AG04449 (cell line): ENCODE data around the gene LMNA.
A peak's percentile ranks its signal among the peaks of the same experiment; 100 is the strongest.

Experiments
- CTCF ChIA-PET: fragments of 350-600 bp; formaldehyde crosslinking; extraction: SDS; loops from one replicate; lab custom pipeline; 2021; ENCODE audit warnings: antibody characterized with exemption; lab: Yijun Ruan, JAX
- POLR2A ChIA-PET: fragments of 400-600, 350-600 bp; formaldehyde crosslinking; extraction: SDS; loops from one replicate; lab custom pipeline; 2020; ENCODE audit warnings: antibody characterized with exemption, inconsistent platforms; lab: Yijun Ruan, JAX
- DNase-seq: peaks from one replicate; pipeline ENCODE4 v3.0.0-alpha.2; 2010; ENCODE audit warnings: low read depth, low spot score
- H3K4me3 ChIP-seq: 2 replicates; pipeline ENCODE4 v1.5.1; 2011; ENCODE audit warnings: low read depth, mild to moderate bottlenecking, control low read depth, low read length
- TF ChIP-seq, protein P1 (sequence below): IDR thresholded peaks from one replicate; pipeline ENCODE4 v1.5.1; 2011; ENCODE audit warnings: mild to moderate bottlenecking, moderate library complexity, low read length, control low read depth, inconsistent platforms; ENCODE audit not compliant: insufficient read depth; ENCODE audit errors: missing control alignments

LMNA gene

DNA sequence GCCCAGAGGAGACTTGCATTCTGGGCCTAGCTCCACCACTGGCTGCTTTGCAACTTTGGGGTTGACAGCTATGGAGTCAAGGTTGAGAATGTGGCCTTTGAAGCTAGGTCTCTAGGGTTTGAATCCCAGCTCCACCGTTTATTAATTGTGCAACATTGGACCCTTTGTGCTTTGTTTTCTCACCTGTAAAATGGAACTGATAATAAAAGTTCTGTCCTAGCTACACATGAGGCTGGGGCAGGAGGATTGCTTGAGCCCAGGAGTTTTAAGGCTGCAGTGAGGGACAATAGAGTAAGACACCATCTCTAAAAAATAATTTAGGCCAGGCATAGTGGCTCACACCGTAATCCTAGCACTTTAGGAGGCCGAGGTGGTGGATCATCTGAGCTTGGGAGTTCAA lies 15.2 kb upstream of the LMNA start:
- POLR2A ChIA-PET: interaction anchor here (0.6 to 4.6 kb wide), 3 partner anchors 29 to 218 kb away, joined by 3 to 47 read pairs (median 3); no protein-coding TSS in a partner anchor

DNA sequence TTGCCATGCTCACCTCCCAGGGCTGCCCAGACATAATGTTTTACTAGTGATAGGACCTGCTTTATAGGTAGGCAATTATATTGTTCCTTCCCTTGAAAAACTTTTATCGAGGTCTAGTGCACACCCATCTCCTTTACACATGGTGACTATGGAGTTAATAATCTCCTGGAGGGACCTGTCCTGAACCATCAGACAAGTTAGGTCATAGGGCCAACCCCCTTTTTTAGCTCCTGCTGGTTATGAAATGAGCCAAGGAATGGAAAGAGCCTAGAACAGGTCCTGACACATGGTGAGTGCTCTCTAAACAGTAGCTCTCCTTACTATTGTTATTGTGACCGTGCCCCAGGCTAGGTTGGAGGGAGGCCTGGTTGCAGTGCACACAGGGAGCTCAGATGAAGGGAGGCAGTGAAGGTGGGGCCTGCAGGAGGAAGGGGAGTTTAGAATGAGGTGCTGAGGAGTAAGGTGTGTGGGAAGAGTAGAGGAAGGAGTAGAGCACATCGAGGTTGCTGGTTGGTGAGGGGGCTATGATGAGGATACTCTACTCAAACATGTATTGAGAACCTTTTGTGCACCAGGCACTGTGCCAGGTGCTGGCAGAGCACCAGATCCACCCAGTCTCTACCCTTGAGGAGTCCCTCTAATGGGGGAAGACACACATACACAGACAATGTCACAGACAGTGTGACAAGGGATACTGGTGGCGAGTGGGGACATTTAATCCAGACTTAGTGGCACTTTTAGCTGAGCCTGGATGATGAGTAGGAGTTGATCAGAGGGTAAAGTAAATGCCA lies 14.1 kb upstream of the LMNA start:
- ChIA-PET POLR2A (interaction anchor here (4.6 kb wide), 1 partner anchor 28 kb away, joined by 47 read pairs; no protein-coding TSS in a partner anchor), CTCF (interaction anchor here (0.9 to 29.5 kb wide), 6 partner anchors 7 to 219 kb away, joined by 3 to 1837 read pairs (median 11); partner anchors contain the start of genes LMNA and SEMA4A)
- TF ChIP-seq, protein P1, sequence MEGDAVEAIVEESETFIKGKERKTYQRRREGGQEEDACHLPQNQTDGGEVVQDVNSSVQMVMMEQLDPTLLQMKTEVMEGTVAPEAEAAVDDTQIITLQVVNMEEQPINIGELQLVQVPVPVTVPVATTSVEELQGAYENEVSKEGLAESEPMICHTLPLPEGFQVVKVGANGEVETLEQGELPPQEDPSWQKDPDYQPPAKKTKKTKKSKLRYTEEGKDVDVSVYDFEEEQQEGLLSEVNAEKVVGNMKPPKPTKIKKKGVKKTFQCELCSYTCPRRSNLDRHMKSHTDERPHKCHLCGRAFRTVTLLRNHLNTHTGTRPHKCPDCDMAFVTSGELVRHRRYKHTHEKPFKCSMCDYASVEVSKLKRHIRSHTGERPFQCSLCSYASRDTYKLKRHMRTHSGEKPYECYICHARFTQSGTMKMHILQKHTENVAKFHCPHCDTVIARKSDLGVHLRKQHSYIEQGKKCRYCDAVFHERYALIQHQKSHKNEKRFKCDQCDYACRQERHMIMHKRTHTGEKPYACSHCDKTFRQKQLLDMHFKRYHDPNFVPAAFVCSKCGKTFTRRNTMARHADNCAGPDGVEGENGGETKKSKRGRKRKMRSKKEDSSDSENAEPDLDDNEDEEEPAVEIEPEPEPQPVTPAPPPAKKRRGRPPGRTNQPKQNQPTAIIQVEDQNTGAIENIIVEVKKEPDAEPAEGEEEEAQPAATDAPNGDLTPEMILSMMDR: no peak
- H3K4me3 ChIP-seq: no peak overlapping the region
- DNase-seq: no peak

More for the DNA sequence above, 15.2 kb upstream of the LMNA start:
- TF ChIP-seq, protein P1: no peak
- DNase-seq: no peak
- CTCF ChIA-PET: interaction anchor here (0.7 to 29.5 kb wide), 8 partner anchors 6 to 219 kb away, joined by 3 to 1837 read pairs (median 6); partner anchors contain the start of genes LMNA and SEMA4A
- H3K4me3 ChIP-seq: no peak overlapping the region

DNA sequence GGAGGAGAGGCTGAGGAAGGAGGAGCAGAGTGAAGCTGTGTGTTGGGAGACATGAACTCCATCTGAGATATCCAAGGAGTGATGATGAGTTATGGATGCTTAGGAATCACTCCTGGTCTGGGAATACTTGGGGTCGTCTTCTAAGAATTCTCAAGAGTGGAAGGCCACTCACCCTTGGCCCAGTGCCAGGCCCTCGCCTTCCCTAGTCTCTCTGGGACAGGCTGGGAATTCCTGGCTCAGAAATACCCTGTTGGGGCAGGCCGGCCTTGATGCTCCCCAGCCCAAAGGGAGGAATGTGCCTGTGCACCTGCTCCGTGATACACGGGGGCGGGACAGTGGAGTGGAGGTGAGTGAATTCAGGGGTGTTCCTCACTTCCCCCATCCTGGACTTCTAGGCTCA lies 12.6 kb upstream of the LMNA start:
- TF ChIP-seq, protein P1: no peak

DNA sequence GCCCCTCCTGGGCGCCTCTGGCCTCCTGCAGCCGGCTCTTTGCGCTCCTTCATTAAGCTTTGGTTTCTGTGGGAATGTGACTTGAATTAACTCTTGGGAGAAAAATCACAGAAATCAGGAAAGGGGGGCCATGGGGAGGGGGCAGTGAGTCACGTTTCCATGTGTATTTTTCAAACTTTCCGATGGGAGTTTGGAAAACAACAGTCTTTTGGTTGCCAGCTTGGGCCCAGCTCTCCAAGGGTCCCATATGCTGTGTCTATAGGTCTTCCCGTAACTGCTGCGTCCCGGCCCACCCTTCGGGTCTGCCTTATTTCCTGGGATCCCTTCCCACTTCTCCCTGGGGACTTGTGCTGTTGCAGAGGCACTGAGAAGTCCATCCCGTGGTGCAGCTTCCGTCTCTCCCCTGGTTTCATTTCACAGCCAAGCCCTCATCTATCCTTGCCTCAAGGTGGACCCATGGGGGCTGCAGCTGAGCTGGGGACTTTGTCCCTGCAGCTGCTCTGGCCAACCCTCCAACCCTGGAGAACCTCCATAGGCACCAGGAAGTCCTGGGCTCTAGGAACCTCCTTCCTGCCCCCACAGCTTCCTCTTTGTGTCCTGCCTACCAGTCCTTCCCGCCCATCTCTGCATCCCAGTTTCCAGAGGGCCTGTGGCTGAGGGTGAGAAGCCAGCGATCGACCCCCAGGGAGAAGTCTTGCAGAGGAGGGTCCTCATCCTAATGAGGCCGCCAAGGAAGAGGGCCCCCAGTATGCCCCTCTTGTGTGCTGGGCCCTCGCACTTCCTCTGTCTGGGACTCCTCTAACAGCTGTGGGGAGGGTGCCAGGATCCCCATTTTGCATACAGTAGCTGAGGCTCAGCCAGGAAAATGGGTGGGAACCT lies 11.6 kb upstream of the LMNA start:
- CTCF ChIA-PET: interaction anchor here (0.7 to 29.5 kb wide), 5 partner anchors 9 to 126 kb away, joined by 3 to 1837 read pairs (median 15); partner anchors contain the start of genes LMNA, MEX3A and SEMA4A
- TF ChIP-seq, protein P1: no peak
- POLR2A ChIA-PET: interaction anchor here (0.5 to 5.9 kb wide), 11 partner anchors 13 to 131 kb away, joined by 3 to 62 read pairs (median 4); partner anchors contain the start of genes LMNA and MEX3A
- DNase-seq: no peak
- H3K4me3 ChIP-seq: peak overlapping the region; percentile 23; the same call in 1 of the 2 replicates

More for the DNA sequence above, 12.6 kb upstream of the LMNA start:
- ChIA-PET CTCF (interaction anchor here (0.7 to 29.5 kb wide), 5 partner anchors 8 to 127 kb away, joined by 3 to 1837 read pairs (median 15); partner anchors contain the start of genes LMNA, MEX3A and SEMA4A), POLR2A (interaction anchor here (0.6 to 5.9 kb wide), 3 partner anchors 14 to 36 kb away, joined by 5 to 62 read pairs (median 60); partner anchors contain the start of gene LMNA)
- H3K4me3 ChIP-seq: no peak overlapping the region
- no peak for DNase-seq

DNA sequence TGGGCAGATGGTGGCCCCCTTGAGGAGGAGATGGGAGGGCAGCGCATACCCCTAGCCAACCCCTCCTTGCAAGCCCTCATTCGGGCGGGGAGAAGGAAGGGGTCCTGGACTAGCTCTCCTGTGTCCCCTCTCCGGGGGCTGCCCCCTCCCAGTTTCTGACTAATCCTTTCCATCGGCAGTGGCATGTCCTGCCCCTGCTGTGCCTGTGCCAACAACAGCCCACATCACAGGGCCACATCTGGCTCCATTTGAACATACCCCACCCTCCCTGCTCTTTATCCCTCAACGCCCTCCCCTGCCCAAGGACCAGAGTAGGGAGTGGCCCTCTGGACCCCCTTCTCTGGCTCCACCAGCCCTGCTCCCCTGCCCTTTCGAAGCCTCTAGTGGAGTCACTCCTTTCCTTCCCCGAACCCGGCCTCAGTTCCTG lies 11.0 kb upstream of the LMNA start:
- CTCF ChIA-PET: interaction anchor here (2.2 to 29.5 kb wide), 3 partner anchors 10 to 123 kb away, joined by 15 to 1837 read pairs (median 147); partner anchors contain the start of genes LMNA and SEMA4A
- POLR2A ChIA-PET: interaction anchor here (0.5 to 5.9 kb wide), 7 partner anchors 12 to 130 kb away, joined by 3 to 62 read pairs (median 6); partner anchors contain the start of gene LMNA
- peak overlapping the region; percentile 29 for H3K4me3 ChIP-seq
- TF ChIP-seq, protein P1: no peak
- DNase-seq: no peak
